Renal cortical epithelial cell (primary cell): ENCODE data around the gene MTCL3. TPM values are rescaled to one million over a fixed set of nuclear protein-coding genes. Genes with fewer than 3 reads are reported as not detected.
"Not testable (repeated sequence)": the region's sequence is repeated elsewhere in the genome, so short reads cannot be mapped to it uniquely, and the experiment has no call there.

Experiments
- DNase-seq: peaks from one replicate; pipeline ENCODE4 v3.0.0-alpha.2; 2011; ENCODE audit warnings: low read depth
- total RNA-seq: library from RNA; depleted of rRNA; stranded (reverse); fragments of >200 nt; gene quantifications from 2 replicates; pipeline ENCODE4 v1.2.3, GENCODE V29; 2014

Gene MTCL3

DNA sequence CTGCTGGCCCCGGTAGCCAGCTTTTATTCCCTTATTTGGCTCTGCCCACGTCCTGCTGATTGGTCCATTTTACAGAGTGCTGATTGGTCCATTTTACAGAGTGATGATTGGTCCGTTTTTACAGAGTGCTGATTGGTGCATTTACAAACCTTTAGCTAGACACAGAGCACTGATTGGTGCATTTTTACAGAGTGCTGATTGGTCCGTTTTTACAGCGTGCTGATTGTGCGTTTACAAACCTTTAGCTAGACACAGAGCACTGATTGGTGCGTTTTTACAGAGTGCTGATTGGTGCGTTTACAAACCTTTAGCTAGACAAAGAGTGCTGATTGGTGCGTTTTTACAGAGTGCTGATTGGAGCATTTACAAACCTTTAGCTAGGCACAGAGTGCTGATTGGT lies 90.6 kb downstream of the MTCL3 start:
- DNase-seq, result not testable (repeated sequence)

DNA sequence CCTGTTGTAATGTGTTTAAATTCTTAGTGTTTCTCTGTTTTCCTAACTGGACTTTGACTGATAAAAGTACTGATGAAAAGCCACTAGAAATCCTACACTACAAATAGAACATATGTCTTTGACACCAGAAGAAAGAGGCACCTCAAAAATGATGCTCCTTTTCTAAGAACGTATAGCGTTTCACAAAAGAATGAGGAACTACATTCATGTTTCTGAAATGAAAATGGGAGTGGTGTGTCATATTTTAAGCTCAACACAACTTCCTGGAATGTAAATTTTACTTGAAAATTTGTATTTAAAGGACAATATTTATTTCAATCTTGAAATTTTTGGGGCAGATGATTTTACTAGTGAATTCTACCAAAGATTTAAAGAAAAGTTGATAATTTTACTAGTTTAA lies 95.2 kb downstream of the MTCL3 start:
- DNase-seq, result no peak

Other genes starting within 250 kb of the MTCL3 start
- 80.1 and 94.8 TPM in 2 replicates for gene ECHDC1, start 175.7 kb downstream of the MTCL3 start, total RNA-seq
- gene KIAA0408, start 59.9 kb downstream of the MTCL3 start, total RNA-seq, result 1.0 and 4.4 TPM in 2 replicates
- gene C6orf58, start 57.8 kb upstream of the MTCL3 start, total RNA-seq, result 0.25 and 1.0 TPM in 2 replicates